Neuronal stem cell (in vitro differentiated cells): ENCODE data around the gene PRLR.

Source experiments
- DNase-seq: peaks from one replicate; pipeline ENCODE4 v3.0.0-alpha.2; 2013; ENCODE audit warnings: low spot score
- H2AFZ ChIP-seq: one replicate; pipeline ENCODE4 v1.6.1; 2013; ENCODE audit warnings: mild to moderate bottlenecking, low read length, inconsistent platforms
- H2AK5ac ChIP-seq: 2 replicates; pipeline ENCODE4 v1.6.1; 2013; ENCODE audit warnings: low read depth, mild to moderate bottlenecking, inconsistent platforms, low read length, moderate library complexity, mixed read lengths
- H2BK120ac ChIP-seq: 2 replicates; pipeline ENCODE4 v1.6.1; 2013; ENCODE audit warnings: low read depth, mild to moderate bottlenecking, inconsistent platforms, low read length, moderate library complexity, mixed read lengths
- H2BK12ac ChIP-seq: one replicate; pipeline ENCODE4 v1.6.1; 2013; ENCODE audit warnings: low read length, inconsistent platforms
- H2BK15ac ChIP-seq: 2 replicates; pipeline ENCODE4 v1.6.1; 2013; ENCODE audit warnings: mild to moderate bottlenecking, low read length, inconsistent platforms, mixed read lengths
- H2BK5ac ChIP-seq: one replicate; pipeline ENCODE4 v1.6.1; 2013; ENCODE audit warnings: inconsistent platforms, mild to moderate bottlenecking, low read length, moderate library complexity
- H3K14ac ChIP-seq: one replicate; pipeline ENCODE4 v1.6.1; 2013; ENCODE audit warnings: low read length, inconsistent platforms
- H3K18ac ChIP-seq: 2 replicates; pipeline ENCODE4 v1.6.1; 2013; ENCODE audit warnings: low read length, inconsistent platforms
- H3K23ac ChIP-seq: 2 replicates; pipeline ENCODE4 v1.6.1; 2013; ENCODE audit warnings: low read depth, mild to moderate bottlenecking, mixed read lengths, low read length, inconsistent platforms; ENCODE audit not compliant: poor library complexity
- H3K27ac ChIP-seq: replicated peaks from 3 replicates; pipeline ENCODE4 v1.5.1; 2013; ENCODE audit warnings: low read length, inconsistent platforms
- H3K27me3 ChIP-seq, 3 experiments: 2 replicates each; pipeline ENCODE4 v1.6.1; 2013; ENCODE audit warnings: low read length in 3 of 3, mild to moderate bottlenecking in 2 of 3, inconsistent platforms in 1 of 3, low read depth in 1 of 3, mixed read lengths in 1 of 3, moderate library complexity in 1 of 3; ENCODE audit not compliant: control insufficient read depth in 3 of 3, insufficient read depth in 3 of 3
- H3K36me3 ChIP-seq, 2 donors: replicated peaks in 1 of 2; 2 replicates each; pipeline ENCODE4 v1.6.1; 2013; ENCODE audit warnings: low read length in 2 of 2; ENCODE audit not compliant: control insufficient read depth in 2 of 2, insufficient read depth in 2 of 2
- H3K4ac ChIP-seq: 2 replicates; pipeline ENCODE4 v1.6.1; 2013; ENCODE audit warnings: inconsistent platforms, mild to moderate bottlenecking, low read length, moderate library complexity
- H3K4me1 ChIP-seq, 2 donors: 1 replicate in 1 of 2; 2 replicates in 1 of 2; pipeline ENCODE4 v1.6.1; 2013; ENCODE audit warnings: low read length in 2 of 2, low read depth in 1 of 2; ENCODE audit not compliant: control insufficient read depth in 2 of 2, insufficient read depth in 1 of 2
- H3K4me2 ChIP-seq: one replicate; pipeline ENCODE4 v1.6.1; 2013; ENCODE audit warnings: mild to moderate bottlenecking, low read length, inconsistent platforms; ENCODE audit not compliant: insufficient read depth, poor library complexity, severe bottlenecking
- H3K4me3 ChIP-seq, 2 donors: 2 replicates each; pipeline ENCODE4 v1.5.1; 2013; ENCODE audit warnings: low read length in 2 of 2, mild to moderate bottlenecking in 2 of 2, inconsistent platforms in 1 of 2, moderate library complexity in 1 of 2
- H3K79me1 ChIP-seq: one replicate; pipeline ENCODE4 v1.6.1; 2013; ENCODE audit warnings: low read depth, mild to moderate bottlenecking, inconsistent platforms, low read length, moderate library complexity
- H3K9ac ChIP-seq: one replicate; pipeline ENCODE4 v1.6.1; 2013; ENCODE audit warnings: mild to moderate bottlenecking, low read depth, low read length, inconsistent platforms; ENCODE audit not compliant: poor library complexity
- H3K9me3 ChIP-seq, 2 donors: replicated peaks in 1 of 2; 2 replicates each; pipeline versions ENCODE3 to v1.6.1; 2013; ENCODE audit warnings: low read length in 2 of 2, mild to moderate bottlenecking in 2 of 2, inconsistent platforms in 1 of 2, low read depth in 1 of 2, mixed read lengths in 1 of 2, moderate library complexity in 1 of 2; ENCODE audit not compliant: control insufficient read depth in 2 of 2, insufficient read depth in 1 of 2
- H4K8ac ChIP-seq: one replicate; pipeline ENCODE4 v1.6.1; 2013; ENCODE audit warnings: low read depth, mild to moderate bottlenecking, inconsistent platforms, low read length, moderate library complexity
- H4K91ac ChIP-seq: one replicate; pipeline ENCODE4 v1.6.1; 2013; ENCODE audit warnings: low read length, low read depth, mild to moderate bottlenecking, inconsistent platforms; ENCODE audit not compliant: poor library complexity
- WGBS, 2 donors: extraction: QIAGEN DNeasy Blood & Tissue Kit; methylation state at CpG; one replicate each; pipeline ENCODE4 v1.1.7; 2013; ENCODE audit warnings: missing lambda C conversion rate in 2 of 2, mixed read lengths in 1 of 2; ENCODE audit not compliant: insufficient read length in 2 of 2, insufficient replicate concordance in 1 of 2; ENCODE audit errors: extremely low coverage in 2 of 2; 5-methylcytosine and 5-hydroxymethylcytosine counted together

Gene PRLR

DNA sequence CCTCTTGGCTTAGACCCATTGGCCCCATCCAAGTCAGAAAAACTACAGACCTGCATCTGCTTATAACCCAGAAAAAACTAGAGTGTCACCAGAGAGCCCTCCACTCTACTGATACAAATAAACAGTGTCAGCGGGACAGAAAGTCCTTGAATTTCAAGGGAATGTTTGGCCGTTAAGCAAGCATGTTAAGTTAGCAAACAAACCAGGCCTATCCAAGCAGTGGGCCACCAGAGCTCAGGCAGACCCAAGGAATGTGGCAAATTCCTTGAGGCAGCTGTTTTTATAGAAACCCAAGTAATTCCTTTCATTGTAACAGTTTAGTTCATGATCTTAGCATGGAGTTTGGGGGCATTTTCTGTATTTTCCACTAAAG lies 70.9 kb downstream of the PRLR start:
- DNase-seq: no peak
- no peak overlapping the region for H4K91ac ChIP-seq
- H3K27ac ChIP-seq: no peak overlapping the region
- H3K4me1 ChIP-seq: peaks cover 0 to 3% of the 10 kb centered on the region in 2 donors
- no peak overlapping the region for H2AK5ac ChIP-seq
- H3K4ac ChIP-seq: no peak overlapping the region
- no peak overlapping the region for H3K18ac ChIP-seq
- no peak overlapping the region for H2AFZ ChIP-seq
- no peak overlapping the region for H2BK5ac ChIP-seq
- no peak overlapping the region for H2BK120ac ChIP-seq
- H3K23ac ChIP-seq: no peak overlapping the region
- no peak overlapping the region for H3K9ac ChIP-seq
- no peak overlapping the region for H3K4me3 ChIP-seq
- no peaks in the 10 kb centered on the region for H3K27me3 ChIP-seq
- no peak overlapping the region for H3K4me2 ChIP-seq
- no peak overlapping the region for H4K8ac ChIP-seq
- no CpG with 5 or more reads among the region's 2 CpGs for WGBS, 2 donors
- H3K9me3 ChIP-seq: no peaks in the 10 kb centered on the region
- H3K79me1 ChIP-seq: no peaks in the 10 kb centered on the region
- no peak overlapping the region for H3K14ac ChIP-seq
- H2BK15ac ChIP-seq: no peak overlapping the region
- no peaks in the 10 kb centered on the region for H3K36me3 ChIP-seq
- no peak overlapping the region for H2BK12ac ChIP-seq

DNA sequence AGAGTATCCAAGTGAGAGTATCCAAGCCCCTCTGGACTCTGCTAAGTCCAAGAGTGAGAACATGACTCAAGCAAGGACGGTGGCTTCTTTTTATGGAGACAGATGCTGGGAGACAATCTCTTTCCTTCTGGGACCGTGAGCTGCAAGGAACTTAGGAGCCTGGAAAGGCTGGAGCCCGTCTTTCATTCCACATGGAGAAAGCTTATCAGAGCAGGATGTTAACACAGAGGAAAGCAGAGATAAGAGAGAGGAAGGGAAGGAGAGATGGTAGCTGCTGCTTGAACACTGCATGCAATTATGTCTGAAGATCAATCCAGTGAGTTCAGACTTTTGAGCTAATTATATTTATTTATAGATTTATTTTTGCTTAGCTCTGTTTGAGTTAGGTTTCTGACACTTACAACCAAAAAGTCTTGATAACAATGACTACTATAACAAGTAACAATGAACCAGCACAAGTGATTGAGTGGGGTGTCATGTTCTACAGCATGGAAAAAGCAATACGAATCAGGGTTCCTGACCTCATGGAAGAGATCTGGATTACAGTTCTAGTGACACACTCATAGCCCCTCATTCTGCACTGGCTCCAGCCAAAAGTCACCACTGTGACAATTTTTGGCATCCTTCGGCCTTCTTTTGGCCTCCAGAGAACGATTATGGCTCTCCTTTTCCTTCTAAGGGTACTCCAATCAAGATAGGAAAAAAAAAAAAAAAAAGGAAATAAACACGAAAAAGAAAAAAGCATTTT lies 71.5 kb downstream of the PRLR start:
- Histone ChIP-seq H2AFZ (no peak overlapping the region), H2BK5ac (no peak overlapping the region), H3K14ac (no peak overlapping the region), H4K8ac (no peak overlapping the region), H2AK5ac (no peak overlapping the region), H3K79me1 (no peaks in the 10 kb centered on the region), H2BK15ac (no peak overlapping the region), H4K91ac (no peak overlapping the region), H3K27me3 (no peaks in the 10 kb centered on the region), H3K36me3 (no peaks in the 10 kb centered on the region), H3K4ac (no peak overlapping the region), H2BK120ac (no peak overlapping the region), H3K4me3 (no peak overlapping the region), H3K23ac (no peak overlapping the region), H2BK12ac (no peak overlapping the region), H3K4me1 (peaks cover 0 to 3% of the 10 kb centered on the region in 2 donors), H3K9ac (no peak overlapping the region), H3K4me2 (no peak overlapping the region), H3K9me3 (no peaks in the 10 kb centered on the region), H3K27ac (no peak overlapping the region), H3K18ac (no peak overlapping the region)
- WGBS, 2 donors: no CpG with 5 or more reads among the region's 7 CpGs
- no peak for DNase-seq

DNA sequence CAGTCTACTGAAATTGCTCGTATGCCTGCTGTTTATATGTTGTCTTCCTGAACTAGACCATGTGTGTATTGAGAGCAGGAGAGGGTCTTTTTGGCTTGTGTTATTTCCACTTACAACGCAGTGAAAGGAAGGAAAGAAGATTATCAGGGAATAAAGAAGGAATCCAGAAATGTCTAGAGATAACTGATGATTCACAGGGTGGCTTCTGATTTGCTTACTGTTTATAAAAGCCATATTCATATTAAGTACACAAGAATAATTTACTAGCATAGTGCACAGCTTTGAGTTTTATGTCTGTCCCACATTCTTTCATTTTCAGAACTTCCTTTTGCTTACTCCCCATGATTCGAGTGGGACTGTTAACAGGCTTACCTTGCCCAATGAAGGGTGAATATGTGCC lies 72.1 kb downstream of the PRLR start:
- H3K36me3 ChIP-seq: no peaks in the 10 kb centered on the region
- H3K4ac ChIP-seq: no peak overlapping the region
- no peaks in the 10 kb centered on the region for H3K79me1 ChIP-seq
- no peak overlapping the region for H2BK12ac ChIP-seq
- no peak overlapping the region for H3K23ac ChIP-seq
- H2BK120ac ChIP-seq: no peak overlapping the region
- no peaks in the 10 kb centered on the region for H3K27me3 ChIP-seq
- no peak overlapping the region for H4K8ac ChIP-seq
- H2BK5ac ChIP-seq: no peak overlapping the region
- no peak overlapping the region for H2AFZ ChIP-seq
- no peak overlapping the region for H3K9ac ChIP-seq
- no peak overlapping the region for H3K14ac ChIP-seq
- WGBS, 2 donors: no CpG with 5 or more reads among the region's 3 CpGs
- H2AK5ac ChIP-seq: no peak overlapping the region
- no peak overlapping the region for H3K18ac ChIP-seq
- H3K27ac ChIP-seq: no peak overlapping the region
- no peak for DNase-seq
- H3K4me2 ChIP-seq: no peak overlapping the region
- H3K4me1 ChIP-seq: peaks cover 0 to 2% of the 10 kb centered on the region in 2 donors
- H3K9me3 ChIP-seq: no peaks in the 10 kb centered on the region
- no peak overlapping the region for H3K4me3 ChIP-seq
- H4K91ac ChIP-seq: no peak overlapping the region
- H2BK15ac ChIP-seq: no peak overlapping the region

DNA sequence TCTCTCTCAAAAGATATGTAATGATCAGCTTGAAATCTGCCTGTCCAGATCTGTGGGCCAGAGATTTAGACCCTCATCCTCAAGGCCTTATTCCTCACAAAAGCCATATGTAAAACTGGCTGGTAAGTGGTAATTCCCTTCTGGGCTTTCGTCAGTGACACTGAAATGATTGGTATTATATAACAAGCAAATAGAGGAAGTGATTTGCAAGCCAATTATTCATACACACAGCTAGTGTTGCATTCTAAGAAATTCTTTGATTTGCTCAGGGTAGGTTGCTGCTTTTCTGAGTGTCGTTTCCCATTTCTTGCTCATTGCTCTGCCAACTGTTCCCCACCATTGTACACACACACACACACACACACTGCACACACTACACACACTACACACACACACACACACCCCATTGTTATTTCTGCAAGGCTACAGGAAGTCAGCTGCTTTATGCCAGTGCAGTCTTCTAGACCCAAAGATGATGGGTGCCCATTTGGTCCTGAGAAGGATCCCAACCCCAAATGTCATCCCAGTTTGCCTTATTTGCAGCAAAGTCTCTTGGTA lies 76.8 kb downstream of the PRLR start:
- Histone ChIP-seq H4K91ac (no peak overlapping the region), H3K27me3 (no peaks in the 10 kb centered on the region), H3K36me3 (no peaks in the 10 kb centered on the region), H2BK120ac (no peak overlapping the region), H4K8ac (no peak overlapping the region), H3K9me3 (no peaks in the 10 kb centered on the region), H3K4me3 (no peak overlapping the region), H2BK12ac (no peak overlapping the region), H3K27ac (no peak overlapping the region), H3K4me2 (no peak overlapping the region), H3K14ac (no peak overlapping the region), H2AK5ac (no peak overlapping the region), H2BK5ac (no peak overlapping the region), H3K18ac (no peak overlapping the region), H3K23ac (no peak overlapping the region), H2BK15ac (no peak overlapping the region), H3K9ac (no peak overlapping the region), H3K79me1 (no peaks in the 10 kb centered on the region), H3K4me1 (no peaks in the 10 kb centered on the region), H3K4ac (no peak overlapping the region), H2AFZ (no peak overlapping the region)
- DNase-seq: no peak
- no CpG with 5 or more reads among the region's 2 CpGs for WGBS, 2 donors
